ENCODE results near the gene MMP15. TPM values are rescaled to one million over a fixed set of nuclear protein-coding genes. Genes with fewer than 3 reads are reported as not detected.

MMP15 gene
- total RNA-seq, 4 donors from 2014 or later: under 0.01 to 12.5 (median 2.6) TPM

DNA sequence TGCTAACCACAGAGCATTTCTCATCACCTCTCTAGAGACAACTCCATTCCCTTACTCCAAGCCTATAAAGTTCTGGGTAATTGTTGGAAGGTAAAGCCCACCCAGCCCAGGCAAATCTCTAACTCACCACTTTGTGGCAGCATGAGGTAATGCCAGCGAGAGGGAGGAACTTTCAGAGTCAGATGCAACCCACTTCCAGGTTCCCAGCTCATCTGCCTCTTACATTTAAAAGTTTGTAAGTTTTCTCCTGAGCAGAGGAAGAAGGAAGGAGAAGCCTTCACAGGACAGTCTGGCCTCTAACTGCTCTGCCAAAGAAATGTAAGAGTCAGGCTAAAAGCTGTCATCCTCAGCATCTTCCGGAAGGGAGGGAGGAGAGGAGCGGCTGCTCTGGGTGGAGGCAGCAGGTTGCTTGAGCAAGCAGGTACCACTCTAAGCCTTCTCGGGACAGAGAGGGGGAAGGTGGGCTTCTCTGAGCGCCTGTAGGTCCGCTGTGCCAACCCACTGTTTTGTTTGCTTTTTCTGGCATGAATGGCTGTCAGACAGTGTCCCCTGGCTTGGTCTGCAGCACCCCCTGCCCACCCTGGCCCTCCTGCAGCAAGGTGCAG, 26.1 kb upstream of the MMP15 start:
- Histone ChIP-seq H3K27me3 (no peaks in the 10 kb centered on the region), H3K9me3 (no peaks in the 10 kb centered on the region), H3K27ac (peak overlapping the region; percentile 87), H3K4me3 (peak overlapping the region; percentile 52 to 60), H3K36me3 (no peaks in the 10 kb centered on the region), H3K4me1 (no peaks in the 10 kb centered on the region)
- TF ChIP-seq, protein P1, sequence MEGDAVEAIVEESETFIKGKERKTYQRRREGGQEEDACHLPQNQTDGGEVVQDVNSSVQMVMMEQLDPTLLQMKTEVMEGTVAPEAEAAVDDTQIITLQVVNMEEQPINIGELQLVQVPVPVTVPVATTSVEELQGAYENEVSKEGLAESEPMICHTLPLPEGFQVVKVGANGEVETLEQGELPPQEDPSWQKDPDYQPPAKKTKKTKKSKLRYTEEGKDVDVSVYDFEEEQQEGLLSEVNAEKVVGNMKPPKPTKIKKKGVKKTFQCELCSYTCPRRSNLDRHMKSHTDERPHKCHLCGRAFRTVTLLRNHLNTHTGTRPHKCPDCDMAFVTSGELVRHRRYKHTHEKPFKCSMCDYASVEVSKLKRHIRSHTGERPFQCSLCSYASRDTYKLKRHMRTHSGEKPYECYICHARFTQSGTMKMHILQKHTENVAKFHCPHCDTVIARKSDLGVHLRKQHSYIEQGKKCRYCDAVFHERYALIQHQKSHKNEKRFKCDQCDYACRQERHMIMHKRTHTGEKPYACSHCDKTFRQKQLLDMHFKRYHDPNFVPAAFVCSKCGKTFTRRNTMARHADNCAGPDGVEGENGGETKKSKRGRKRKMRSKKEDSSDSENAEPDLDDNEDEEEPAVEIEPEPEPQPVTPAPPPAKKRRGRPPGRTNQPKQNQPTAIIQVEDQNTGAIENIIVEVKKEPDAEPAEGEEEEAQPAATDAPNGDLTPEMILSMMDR (IDR thresholded peaks at IDR 0.05): no peak
- no peak for TF ChIP-seq POLR2A (IDR thresholded peaks at IDR 0.05)
- intact Hi-C loops (cut with DNase I; ENCODE audit: low total_unique reads): no loop called here
- DNase-seq: no peak

DNA sequence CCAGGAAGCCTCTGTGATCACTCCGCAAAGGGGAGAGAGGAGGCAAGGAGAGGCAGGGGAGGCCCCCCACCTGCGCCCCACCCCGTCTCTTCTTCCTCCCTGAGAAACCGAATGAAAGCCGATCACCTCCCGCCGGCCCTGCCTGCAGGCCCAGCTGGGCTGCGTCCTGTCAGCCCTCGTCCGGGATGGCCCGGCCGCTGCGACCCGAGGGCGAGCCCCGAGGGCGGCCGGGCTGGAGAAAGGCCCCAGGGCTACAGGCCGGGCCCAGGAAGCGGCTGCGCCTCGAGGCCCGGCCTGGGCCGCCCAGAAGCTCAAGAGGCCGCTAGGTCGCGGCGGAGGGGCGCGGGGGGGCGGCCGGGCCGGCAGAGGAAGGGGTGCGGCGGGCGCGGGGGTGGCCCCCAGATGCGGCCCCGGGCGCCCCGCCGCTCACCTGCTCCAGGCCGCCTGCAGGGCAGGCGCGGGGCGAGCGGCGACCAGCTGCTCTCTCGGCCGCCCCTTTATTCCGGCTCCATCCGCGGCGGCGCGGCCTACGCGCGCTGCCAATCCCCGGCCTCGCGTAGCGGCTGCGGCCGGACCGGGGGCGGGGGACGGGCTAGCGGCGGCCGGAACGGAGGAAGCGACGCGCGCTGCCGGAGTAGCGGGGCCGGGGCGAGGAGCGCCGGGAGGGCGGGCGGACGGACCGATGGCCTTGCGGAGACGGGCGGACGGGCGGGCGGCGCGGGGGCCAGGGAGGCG, 25.4 kb upstream of the MMP15 start, which contains the start of gene ZNF319:
Gene ZNF319, minus strand, starts transcription at position 702 of the 735 bp plus-strand sequence. CDS start 2,407 bp downstream, outside the sequence.
- Histone ChIP-seq H3K9me3 (no peaks in the 10 kb centered on the region), H3K27me3 (no peaks in the 10 kb centered on the region), H3K36me3 (no peaks in the 10 kb centered on the region), H3K27ac (peak within 1 kb of the TSS; percentile 87), H3K4me3 (peak within 1 kb of the TSS; percentile 52 to 60), H3K4me1 (no peaks in the 10 kb centered on the region)
- TF ChIP-seq, protein P1 (IDR thresholded peaks at IDR 0.05): no peak
- peak in 1 of 2 donors; percentile 28 for TF ChIP-seq POLR2A (IDR thresholded peaks at IDR 0.05)
- no peak for DNase-seq
- intact Hi-C loops (cut with DNase I; ENCODE audit: low total_unique reads): loop anchor here (5.0 kb wide), 2 partner anchors 98 to 243 kb away; no protein-coding TSS in a partner anchor

DNA sequence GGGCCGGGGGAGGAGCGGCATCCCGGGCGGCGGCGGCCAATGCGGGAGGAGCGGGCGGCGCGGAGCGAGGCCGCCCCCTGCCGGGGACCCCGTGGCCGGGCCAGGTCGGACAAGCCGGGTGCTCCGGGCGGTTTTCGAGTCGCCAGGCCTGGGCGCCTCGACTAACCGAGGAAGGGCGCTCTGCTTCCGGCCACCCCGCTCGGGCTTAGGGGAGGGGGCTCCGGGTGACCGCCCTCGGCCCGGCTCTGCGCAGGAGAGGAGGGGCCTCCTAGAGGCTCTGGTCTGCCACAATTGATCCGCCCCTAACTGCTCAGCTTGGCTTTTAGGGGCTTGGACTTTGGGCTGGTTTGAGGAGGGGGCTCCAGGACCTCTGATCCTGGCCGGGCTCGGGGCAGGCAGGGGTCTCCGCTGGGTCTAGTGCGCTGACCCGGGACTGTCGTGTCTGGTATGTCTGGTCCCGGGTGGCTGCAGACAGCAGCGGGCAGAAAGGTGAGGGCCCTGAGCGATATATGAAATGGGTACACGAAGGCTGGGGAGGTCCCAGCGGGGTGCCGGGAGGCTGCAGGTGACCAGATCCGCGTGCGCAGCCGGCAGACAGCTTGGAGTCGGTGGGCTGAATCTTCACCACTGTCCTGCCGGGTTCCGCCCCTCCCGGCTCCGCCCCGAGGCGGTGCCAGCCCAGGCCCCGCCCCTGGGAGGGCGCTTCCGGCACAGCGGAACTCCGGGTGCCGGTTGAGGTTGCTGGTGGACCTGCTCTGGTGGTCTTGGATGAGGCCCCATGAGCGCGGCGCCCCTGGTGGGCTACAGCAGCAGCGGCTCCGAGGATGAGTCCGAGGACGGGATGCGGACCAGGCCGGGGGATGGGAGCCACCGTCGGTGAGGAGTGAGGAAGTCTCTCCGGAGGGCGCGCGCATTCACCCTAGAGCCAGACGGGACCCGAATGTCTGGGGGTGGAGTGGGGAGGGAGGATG, 24.6 kb upstream of the MMP15 start, which contains the start of gene USB1:
Gene USB1, plus strand, starts transcription at position 702 of the 971 bp plus-strand sequence. Its CDS starts 77 bp downstream, at position 779.
- DNase-seq: peak; percentile 76 to 86
- peak within 1 kb of the TSS; percentile 52 to 60 for H3K4me3 ChIP-seq
- no peaks in the 10 kb centered on the region for H3K36me3 ChIP-seq
- TF ChIP-seq, protein P1 (IDR thresholded peaks at IDR 0.05): peak; percentile 59 to 88 (median 70)
- TF ChIP-seq POLR2A (IDR thresholded peaks at IDR 0.05): peak; percentile 46 to 77
- H3K9me3 ChIP-seq: no peaks in the 10 kb centered on the region
- no peaks in the 10 kb centered on the region for H3K27me3 ChIP-seq
- H3K4me1 ChIP-seq: no peaks in the 10 kb centered on the region
- H3K27ac ChIP-seq: peak within 1 kb of the TSS; percentile 87
- intact Hi-C loops (cut with DNase I; ENCODE audit: low total_unique reads): loop anchor here (5.0 kb wide), 2 partner anchors 99 to 244 kb away; no protein-coding TSS in a partner anchor

DNA sequence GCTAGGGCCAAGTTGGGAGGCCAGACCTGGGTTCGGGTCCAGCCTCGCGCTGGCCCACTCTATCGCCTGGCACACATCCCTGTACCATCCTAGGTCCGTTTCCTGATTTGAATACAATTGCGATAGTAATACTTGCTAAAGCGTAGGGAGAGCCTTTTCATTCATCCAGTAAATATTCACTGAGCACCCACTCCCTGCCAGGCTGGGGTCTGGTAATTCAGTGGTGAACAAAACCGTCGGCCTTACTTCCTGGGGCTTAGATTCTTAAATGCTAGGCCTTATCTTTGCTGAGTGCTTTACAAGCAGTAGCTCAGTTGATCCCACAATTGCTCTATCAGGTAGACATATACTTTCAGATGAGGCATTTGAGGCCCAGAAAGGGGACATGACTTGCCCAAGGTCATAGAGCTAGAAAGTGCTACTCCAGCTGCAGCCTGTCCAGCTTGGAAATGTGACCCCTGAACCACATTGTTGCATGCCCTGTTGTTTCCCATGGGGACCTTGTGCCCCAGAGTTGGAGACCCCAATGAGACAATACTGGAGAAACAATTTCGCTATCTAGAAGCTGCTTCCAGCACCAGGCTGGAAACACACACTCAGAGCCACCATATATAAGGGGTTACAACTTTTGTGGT, 23.7 kb upstream of the MMP15 start:
- intact Hi-C loops (cut with DNase I; ENCODE audit: low total_unique reads): loop anchor here (5.0 kb wide), 2 partner anchors 100 to 245 kb away; no protein-coding TSS in a partner anchor
- Histone ChIP-seq H3K4me1 (no peaks in the 10 kb centered on the region), H3K36me3 (no peaks in the 10 kb centered on the region), H3K4me3 (peak overlapping the region; percentile 52 to 60), H3K27ac (peak overlapping the region; percentile 87), H3K9me3 (no peaks in the 10 kb centered on the region), H3K27me3 (no peaks in the 10 kb centered on the region)
- DNase-seq: no peak
- TF ChIP-seq POLR2A (IDR thresholded peaks at IDR 0.05): no peak
- TF ChIP-seq, protein P1 (IDR thresholded peaks at IDR 0.05): no peak

Measured in uterus (tissue), 4 donors.